GM21526 (cell line): ENCODE measurements around the gene TRIM33.
"Not testable (repeated sequence)": the region's sequence is repeated elsewhere in the genome, so short reads cannot be mapped to it uniquely, and the experiment has no call there.

Experiments used
- ATAC-seq: cut with Tn5 transposase; IDR thresholded peaks from one replicate; pipeline ENCODE4 v1.9.1; 2021; ENCODE audit warnings: moderate library complexity; ENCODE audit not compliant: unreplicated experiment, low FRiP score

Gene TRIM33

GRCh38 chr1:114363230-114363629, 147.8 kb downstream of the TRIM33 start:
- ATAC-seq = not testable (repeated sequence)

DNA sequence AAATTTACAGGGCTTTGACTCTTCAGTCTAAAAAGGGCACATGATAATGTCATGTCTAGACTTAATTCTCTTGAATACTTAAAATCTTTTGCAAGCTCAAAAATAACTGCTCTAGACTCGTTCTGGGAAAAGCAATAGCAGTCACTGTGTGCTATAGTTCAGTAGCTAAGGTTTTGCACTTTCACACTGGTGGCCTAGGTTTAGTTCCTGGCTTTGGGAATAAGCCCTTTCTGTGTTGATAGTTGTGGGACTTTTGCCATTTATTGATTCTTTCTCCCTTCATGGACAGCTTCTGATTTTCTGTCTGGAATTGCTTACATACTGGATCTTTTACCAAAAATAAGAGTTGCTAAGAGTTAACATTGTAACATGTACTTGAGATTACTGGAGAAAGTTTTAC, 151.2 kb downstream of the TRIM33 start:
- ATAC-seq = no peak

DNA sequence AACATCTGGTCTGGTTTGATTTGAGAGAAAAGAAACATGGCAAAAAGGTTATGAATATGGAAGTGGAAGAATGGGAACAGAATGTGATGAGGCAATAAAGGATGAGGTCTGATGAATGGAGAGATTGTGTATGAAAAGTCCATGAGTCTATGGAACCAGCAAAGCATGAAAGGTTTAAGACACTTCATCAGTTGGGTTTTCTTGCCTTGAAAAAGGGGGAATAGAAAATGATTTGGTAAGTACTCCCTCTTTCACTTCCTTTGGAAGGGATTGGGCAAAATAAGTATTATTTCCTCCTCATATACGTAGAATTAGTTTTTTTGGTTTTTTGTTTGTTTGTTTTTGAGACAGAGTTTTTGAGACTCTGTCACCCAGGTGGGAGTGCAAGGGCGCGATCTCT, 155.8 kb downstream of the TRIM33 start:
- ATAC-seq = no peak

DNA sequence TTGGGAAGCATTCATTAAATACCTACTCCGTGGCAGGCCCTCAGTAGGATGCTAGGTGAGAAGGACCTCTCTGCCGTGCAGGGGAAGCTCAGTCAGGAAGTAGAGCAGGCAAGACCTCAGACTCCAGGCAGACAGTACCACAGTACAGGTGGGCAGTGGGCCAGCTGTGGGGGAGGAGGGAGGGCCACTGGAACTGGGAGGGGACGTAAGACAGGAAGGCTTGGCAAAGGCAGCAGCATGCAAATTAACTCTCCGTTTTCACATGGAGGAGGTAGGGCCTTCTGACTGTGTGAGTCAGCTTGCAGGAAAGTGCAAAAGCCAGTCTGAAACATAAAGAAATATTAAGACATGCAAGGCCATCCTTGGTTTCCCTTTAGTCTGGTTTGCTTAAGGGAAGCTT, 157.7 kb downstream of the TRIM33 start:
- no peak for ATAC-seq

DNA sequence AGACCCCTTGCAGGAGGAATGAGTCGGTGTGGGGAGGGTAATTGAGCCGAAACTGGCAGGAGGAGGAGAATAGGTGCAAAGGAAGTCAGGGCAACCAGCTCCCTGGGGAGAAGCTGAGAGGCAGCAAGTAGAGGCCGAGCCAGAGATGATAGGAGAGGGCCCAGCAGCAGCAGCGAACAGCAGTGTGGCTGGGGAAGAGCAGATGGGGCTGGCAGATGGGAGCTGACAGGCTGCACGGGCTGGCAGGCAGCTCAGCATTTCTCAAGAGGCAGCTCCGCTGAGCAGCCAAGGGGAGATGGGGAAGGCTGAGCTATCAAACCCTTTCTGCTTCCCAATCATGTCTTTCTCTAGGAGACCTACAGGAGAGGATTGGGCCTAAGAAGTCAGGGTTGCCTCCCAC, 158.2 kb downstream of the TRIM33 start:
- ATAC-seq = no peak

GRCh38 chr1:114350731-114351445, 160.1 kb downstream of the TRIM33 start:
- ATAC-seq = no peak

- ATAC-seq = no peak
Measured at GRCh38 chr1:114349891-114350605, 161.0 kb downstream of the TRIM33 start.

DNA sequence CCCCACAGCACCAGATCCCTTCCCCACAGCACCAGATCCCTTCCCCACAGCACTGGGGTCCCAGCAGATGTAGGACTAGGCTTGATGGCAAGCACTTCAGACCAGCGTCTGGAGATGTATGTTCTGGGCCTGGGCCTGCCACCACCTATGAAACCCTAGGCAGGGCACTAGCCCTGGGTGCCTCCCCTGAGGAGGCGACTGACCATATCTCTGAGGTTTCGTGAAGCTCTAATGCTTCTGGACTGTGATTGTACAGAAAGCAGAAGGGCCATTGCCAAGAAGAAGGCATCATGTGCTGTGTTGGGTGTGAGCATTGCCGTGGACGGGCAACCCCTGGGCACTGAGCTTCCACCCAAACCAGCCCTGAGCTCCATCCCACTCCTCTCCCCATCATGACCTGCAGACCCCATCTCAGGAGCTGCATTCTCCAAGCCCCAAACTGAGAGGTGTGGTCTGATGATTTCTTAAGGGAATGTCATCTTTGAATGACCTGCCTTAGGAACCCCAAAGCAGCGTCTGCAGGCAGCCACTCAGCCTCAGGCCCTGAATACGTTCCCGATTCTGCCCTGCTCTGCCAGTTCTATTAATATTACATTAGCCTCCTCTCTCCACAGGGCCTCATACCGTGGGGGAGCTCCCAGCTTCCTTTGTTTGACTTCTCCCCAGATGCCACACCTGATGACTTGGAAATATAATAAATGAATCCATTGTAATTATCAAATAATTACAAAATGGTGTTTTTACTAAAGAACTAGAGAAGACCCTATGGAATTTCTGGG, 163.4 kb downstream of the TRIM33 start:
- no peak for ATAC-seq

GRCh38 chr1:114346480-114347029, 164.4 kb downstream of the TRIM33 start:
- ATAC-seq = peak; percentile 99

DNA sequence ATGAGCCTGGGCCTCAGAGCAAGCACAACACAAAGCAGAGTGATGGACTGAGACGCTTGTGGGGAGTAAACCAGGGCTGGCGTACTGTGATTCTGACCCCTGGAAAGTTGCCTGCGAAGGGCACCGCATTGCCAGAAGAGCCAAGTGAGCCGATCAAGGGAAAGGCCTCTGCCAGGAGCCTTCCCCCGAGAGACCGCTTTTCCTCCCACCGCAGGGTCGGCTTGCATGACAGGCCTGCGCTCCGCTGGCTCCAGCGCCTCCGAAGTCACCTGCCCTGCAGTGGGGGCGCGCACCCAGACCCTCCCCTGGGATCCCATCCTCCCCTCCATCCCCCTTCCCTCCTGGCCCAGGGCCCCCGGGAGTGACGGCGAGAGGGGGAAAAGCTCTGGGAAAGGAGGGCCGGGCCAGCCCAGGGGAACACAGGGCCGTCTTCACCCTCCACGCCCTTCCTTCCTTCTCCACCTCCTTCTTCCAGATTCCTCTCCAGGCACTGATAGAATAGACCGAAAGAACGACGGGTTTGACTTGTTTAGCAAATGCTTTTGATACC, 165.0 kb downstream of the TRIM33 start:
- ATAC-seq = peak; percentile 24

DNA sequence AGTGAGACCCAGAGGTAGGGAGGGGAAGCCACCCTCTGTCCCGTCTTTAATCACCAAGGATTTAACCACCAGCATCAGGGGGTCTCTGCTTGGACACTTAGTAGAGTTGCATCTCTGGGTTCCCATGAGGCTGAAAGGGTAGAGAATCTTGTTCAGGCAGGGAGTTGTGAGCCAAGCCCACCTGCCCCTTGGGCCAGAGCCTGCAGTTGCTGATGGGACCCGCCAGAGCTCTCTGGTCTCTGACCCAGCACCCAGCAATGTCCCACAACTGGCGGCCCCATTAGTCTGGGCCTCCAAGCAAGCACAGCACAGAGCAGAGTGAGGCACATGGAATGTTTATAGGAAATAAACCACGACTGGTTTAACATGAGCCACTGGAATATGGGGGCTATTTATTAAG, 166.3 kb downstream of the TRIM33 start:
- ATAC-seq = no peak
